ENCODE data around the gene VSIR. TPM values are rescaled to one million over a fixed set of nuclear protein-coding genes. Genes with fewer than 3 reads are reported as not detected.
A peak's percentile ranks its signal among the peaks of the same experiment; 100 is the strongest.

The VSIR gene
- polyA plus RNA-seq, 3 donors from 2014 or later, result 183 to 376 (median 274) TPM

DNA sequence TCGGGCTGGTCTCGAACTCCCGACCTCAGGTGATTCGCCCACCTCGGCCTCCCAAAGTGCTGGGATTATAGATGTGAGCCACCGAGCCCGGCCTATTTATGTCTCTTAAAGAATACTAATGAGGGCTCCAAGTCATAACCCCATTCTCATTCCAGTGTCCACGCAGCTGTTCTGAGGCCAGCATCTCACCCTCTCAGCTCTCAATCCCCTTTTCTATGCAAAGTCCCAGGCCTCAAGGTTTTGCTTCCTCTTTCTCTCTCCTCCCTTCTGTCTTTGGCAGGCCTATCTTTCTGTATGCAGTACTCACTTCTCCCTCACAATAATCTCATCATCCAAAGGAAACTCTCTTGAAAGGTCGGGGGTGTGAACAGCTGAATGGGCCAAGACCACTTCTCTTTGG is 28.0 kb upstream of the VSIR start:
- H3K27me3 Mint-ChIP-seq (ENCODE audit: low read depth in 3 of 3), result peaks cover 0 to 4% (median 4%) of the 10 kb centered on the region in 3 donors
- H3K36me3 Mint-ChIP-seq, result no peaks in the 10 kb centered on the region
- no peaks in the 10 kb centered on the region for H3K9me3 Mint-ChIP-seq
- H3K4me3 Mint-ChIP-seq, result no peak overlapping the region
- no peak for DNase-seq
- H3K27ac Mint-ChIP-seq, result no peak overlapping the region
- peaks cover 11 to 18% of the 10 kb centered on the region in 2 donors for H3K4me1 Mint-ChIP-seq

DNA sequence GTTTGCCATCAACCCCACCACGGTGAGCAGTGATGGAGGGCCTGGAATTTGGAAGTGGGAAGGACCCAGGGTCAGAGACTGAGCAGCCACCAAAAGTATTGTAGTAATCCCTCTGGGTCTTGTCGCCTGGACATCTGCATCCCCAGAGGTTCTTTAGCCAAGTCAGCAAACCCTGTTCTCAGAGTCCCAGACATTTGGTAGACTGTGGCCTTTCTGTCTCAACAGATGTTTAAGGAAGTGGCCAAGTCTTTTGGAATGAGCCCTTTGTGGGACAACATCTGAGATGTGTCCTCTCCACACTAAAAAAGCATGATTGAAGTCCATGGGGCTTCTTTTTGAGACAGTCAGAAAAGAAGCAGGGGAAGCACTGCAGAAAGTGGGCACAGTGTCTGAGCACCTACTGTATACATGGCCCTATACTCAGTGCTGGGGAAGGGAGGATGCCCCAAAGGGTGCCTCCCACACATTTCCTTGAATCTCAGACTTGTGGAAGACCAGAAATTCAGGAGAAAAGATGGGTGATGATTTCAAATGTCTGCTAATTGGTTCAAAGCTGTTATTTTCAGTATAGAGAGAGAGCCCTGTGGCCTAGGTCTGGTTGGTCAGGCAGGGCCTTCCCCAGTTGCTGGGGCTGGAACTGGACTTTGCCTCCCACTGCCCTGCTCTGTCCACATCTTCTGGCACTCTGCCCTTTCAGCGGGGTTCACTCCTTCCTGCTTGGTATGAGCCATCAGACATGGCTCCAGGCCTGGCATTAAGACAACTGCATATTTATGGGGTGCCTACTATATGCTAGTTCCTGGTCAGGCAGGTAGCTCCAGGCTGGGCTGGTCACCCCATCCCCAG is 26.5 kb upstream of the VSIR start:
- DNase-seq, result no peak
- no peaks in the 10 kb centered on the region for H3K9me3 Mint-ChIP-seq
- H3K4me3 Mint-ChIP-seq, result no peak overlapping the region
- H3K4me1 Mint-ChIP-seq, result peaks cover 11 to 18% of the 10 kb centered on the region in 2 donors
- no peaks in the 10 kb centered on the region for H3K36me3 Mint-ChIP-seq
- peaks cover 0 to 4% (median 4%) of the 10 kb centered on the region in 3 donors for H3K27me3 Mint-ChIP-seq (ENCODE audit: low read depth in 3 of 3)
- H3K27ac Mint-ChIP-seq, result no peak overlapping the region

DNA sequence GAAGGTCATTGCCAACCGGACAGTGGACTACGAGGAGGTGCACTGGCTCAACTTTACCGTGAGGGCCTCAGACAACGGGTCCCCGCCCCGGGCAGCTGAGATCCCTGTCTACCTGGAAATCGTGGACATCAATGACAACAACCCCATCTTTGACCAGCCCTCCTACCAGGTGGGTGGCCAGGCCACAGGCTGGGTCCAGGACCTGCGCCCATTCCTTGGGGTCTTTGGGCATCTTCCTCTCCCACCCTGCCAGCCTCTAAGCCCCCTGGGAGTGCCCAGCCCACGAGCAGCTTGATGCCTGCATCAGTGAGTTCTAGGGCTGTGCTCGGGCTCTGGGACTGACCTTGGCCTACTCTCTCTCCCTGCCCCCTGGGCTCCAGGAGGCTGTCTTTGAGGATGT is 25.8 kb upstream of the VSIR start:
- no peak for DNase-seq
- peaks cover 0 to 4% (median 4%) of the 10 kb centered on the region in 3 donors for H3K27me3 Mint-ChIP-seq (ENCODE audit: low read depth in 3 of 3)
- no peak overlapping the region for H3K4me3 Mint-ChIP-seq
- H3K4me1 Mint-ChIP-seq, result peaks cover 11 to 18% of the 10 kb centered on the region in 2 donors
- no peak overlapping the region for H3K27ac Mint-ChIP-seq
- no peaks in the 10 kb centered on the region for H3K36me3 Mint-ChIP-seq
- H3K9me3 Mint-ChIP-seq, result no peaks in the 10 kb centered on the region

DNA sequence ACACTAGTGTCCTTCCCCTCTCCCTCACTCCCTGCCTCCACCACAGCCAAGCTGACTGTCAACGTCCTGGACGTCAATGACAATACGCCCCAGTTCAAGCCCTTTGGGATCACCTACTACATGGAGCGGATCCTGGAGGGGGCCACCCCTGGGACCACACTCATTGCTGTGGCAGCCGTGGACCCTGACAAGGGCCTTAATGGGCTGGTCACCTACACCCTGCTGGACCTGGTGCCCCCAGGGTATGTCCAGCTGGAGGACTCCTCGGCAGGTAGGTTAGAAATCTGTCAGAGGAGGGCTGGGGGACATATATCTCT is 24.9 kb upstream of the VSIR start:
- peaks cover 0 to 4% (median 3%) of the 10 kb centered on the region in 3 donors for H3K27me3 Mint-ChIP-seq (ENCODE audit: low read depth in 3 of 3)
- peaks cover 11 to 18% of the 10 kb centered on the region in 2 donors for H3K4me1 Mint-ChIP-seq
- DNase-seq, result no peak
- no peak overlapping the region for H3K27ac Mint-ChIP-seq
- no peaks in the 10 kb centered on the region for H3K9me3 Mint-ChIP-seq
- no peak overlapping the region for H3K4me3 Mint-ChIP-seq
- no peaks in the 10 kb centered on the region for H3K36me3 Mint-ChIP-seq

DNA sequence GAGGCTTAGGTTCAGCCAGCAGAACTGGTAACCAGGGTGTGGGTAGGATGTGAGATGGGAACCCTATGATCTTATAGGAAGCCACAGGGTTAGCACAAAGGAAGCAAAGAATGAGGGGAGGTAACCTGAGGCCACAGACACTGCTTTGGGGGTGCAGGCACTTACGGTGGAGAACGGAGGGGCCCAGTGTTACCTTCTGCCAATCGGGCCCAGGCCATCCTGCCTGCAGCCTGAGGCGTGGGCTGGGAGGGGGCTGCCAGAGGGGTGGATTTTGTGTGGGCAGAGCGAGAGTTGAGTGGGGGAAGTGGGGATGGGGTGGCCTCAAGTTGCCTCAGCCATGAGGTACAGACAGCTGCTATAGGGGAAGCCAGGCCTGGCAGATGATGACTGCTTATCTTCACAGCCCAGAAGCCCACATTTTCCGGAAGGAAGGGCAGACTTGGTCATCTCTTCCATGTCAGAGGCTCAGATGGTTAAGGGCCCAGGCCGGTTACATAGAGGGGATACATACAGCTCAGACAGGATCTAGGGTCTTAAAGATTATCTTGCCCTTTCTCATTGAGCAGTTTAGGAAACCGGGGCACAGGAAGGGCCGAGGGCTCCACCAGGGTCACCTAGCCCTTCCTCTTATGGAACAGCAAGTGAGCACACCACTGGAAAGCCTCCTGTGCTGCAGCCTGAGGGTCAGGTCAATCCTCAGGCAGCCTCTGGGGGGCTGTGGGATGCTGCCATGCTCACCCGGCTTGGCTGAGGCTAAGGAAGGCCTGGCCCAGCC is 24.4 kb upstream of the VSIR start:
- H3K4me3 Mint-ChIP-seq, result no peak overlapping the region
- peaks cover 0 to 4% (median 3%) of the 10 kb centered on the region in 3 donors for H3K27me3 Mint-ChIP-seq (ENCODE audit: low read depth in 3 of 3)
- no peaks in the 10 kb centered on the region for H3K9me3 Mint-ChIP-seq
- no peak for DNase-seq
- peak overlapping the region in 3 of 6 donors; percentile 21 to 33 (median 30) for H3K27ac Mint-ChIP-seq
- H3K36me3 Mint-ChIP-seq, result no peaks in the 10 kb centered on the region
- H3K4me1 Mint-ChIP-seq, result peaks cover 11 to 18% of the 10 kb centered on the region in 2 donors

DNA sequence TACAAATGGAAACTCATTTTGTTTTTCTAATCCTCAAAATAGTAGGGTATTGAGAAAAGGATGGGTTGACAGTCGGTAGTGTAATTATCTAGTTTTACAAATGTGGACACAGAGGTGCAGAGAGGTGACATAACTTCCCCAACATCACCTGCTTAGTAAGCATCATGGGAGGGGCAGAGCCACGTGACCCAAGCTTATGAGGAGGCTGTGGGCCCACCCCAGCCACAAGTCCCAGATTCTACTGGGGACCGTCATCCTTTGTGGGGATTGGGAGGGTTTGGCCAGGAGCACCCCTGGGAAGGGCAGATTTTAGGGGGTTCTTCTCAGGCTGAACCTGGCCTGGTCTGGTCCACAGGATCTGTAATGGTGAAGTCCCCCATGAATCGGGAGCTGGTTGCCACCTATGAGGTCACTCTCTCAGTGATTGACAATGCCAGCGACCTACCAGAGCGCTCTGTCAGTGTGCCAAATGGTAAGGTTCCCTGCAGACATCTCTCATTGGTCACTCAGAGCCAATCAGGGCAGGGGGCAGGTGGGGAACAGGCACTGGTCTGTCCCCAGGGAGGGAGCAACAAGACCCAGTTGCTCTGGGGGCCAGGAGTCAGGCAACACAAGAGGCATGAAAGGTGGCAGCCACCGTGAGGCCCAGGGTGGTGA is 23.6 kb upstream of the VSIR start:
- Mint-ChIP-seq H3K4me3 (peak overlapping the region in 1 of 5 donors; percentile 4), H3K27ac (peak overlapping the region in 2 of 6 donors; percentile 21 to 33), H3K4me1 (peaks cover 11 to 18% of the 10 kb centered on the region in 2 donors), H3K27me3 (ENCODE audit: low read depth in 3 of 3) (peaks cover 0 to 4% (median 3%) of the 10 kb centered on the region in 3 donors), H3K9me3 (no peaks in the 10 kb centered on the region), H3K36me3 (no peaks in the 10 kb centered on the region)
- no peak for DNase-seq

DNA sequence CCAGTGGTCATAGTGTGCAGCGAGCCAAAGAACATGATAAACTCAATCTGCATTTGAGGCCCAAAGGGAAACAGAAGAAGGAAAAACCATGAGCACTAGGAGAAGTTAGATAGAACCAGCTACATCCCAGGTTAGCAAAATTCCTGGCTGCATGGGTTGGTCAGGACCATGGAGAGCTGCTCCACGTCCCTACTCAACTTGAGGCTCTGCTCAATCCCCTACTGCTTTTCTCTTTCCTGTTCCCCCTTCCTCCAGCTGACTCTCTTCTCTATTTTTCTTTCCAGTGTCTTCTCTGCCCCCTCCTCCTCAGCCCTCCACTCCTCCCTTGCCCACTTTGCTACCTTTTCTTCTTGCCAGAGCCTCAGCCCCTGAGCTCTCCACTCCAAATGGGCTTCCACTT is 21.9 kb upstream of the VSIR start:
- H3K27me3 Mint-ChIP-seq (ENCODE audit: low read depth in 3 of 3), result no peaks in the 10 kb centered on the region
- DNase-seq, result no peak
- no peaks in the 10 kb centered on the region for H3K36me3 Mint-ChIP-seq
- H3K4me1 Mint-ChIP-seq, result peaks cover 11 to 18% of the 10 kb centered on the region in 2 donors
- no peaks in the 10 kb centered on the region for H3K9me3 Mint-ChIP-seq
- H3K27ac Mint-ChIP-seq, result no peak overlapping the region
- no peak overlapping the region for H3K4me3 Mint-ChIP-seq

DNA sequence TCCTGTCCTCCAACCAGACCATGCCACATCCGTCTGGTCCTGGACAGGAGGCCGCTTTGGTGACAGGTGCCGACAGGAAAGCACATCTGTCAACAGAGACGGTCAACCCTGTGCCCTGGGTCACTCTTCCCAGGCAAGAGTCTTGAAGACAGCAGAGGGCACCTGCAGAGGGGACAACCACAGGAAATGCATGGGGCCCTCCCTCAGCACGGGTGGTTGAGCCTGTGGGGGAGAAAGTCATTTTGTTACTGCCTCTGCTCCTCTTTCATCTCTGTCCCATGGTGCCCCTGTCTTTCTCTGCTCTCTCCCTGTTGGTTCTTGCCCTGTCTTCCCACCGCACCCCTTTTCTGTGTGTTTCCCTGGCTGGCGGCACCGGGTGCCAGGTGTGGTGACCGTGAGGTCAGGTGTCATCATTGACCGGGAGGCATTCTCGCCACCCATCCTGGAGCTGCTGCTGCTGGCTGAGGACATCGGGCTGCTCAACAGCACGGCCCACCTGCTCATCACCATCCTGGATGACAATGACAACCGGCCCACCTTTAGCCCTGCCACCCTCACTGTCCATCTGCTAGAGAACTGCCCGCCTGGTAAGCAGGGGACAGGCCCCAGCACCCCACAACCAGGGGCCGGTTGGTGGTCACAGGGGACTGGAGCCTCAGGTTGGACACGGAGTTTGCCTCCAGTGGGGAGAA is 17.6 kb upstream of the VSIR start:
- no peak for DNase-seq
- H3K36me3 Mint-ChIP-seq, result no peaks in the 10 kb centered on the region
- no peak overlapping the region for H3K4me3 Mint-ChIP-seq
- no peak overlapping the region for H3K27ac Mint-ChIP-seq
- H3K4me1 Mint-ChIP-seq, result no peaks in the 10 kb centered on the region
- no peaks in the 10 kb centered on the region for H3K9me3 Mint-ChIP-seq
- peaks cover 0 to 2% (median 0%) of the 10 kb centered on the region in 3 donors for H3K27me3 Mint-ChIP-seq (ENCODE audit: low read depth in 3 of 3)

DNA sequence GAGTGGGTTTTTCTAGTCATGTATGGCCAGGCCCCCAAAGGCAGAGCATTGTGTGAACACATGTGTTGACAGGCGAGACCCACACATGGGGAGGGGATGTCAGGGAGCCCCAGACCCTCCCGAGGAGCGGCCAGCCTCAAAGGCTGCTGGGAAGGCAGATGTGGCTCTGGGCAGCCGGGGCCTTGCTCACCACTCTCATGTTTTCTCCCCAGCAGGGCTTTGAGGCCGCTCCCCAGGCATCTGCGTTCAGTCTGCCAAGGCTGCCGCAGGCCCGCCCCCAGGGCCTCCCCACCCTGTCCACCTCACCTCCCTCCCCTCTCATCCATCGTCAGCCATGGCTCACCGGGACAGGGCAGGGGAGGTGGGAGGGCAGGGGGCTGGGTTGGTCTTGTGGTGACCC is 16.6 kb upstream of the VSIR start:
- no peak overlapping the region for H3K27ac Mint-ChIP-seq
- no peaks in the 10 kb centered on the region for H3K9me3 Mint-ChIP-seq
- no peaks in the 10 kb centered on the region for H3K4me1 Mint-ChIP-seq
- peaks cover 0 to 2% (median 0%) of the 10 kb centered on the region in 3 donors for H3K27me3 Mint-ChIP-seq (ENCODE audit: low read depth in 3 of 3)
- no peaks in the 10 kb centered on the region for H3K36me3 Mint-ChIP-seq
- no peak for DNase-seq
- H3K4me3 Mint-ChIP-seq, result no peak overlapping the region

DNA sequence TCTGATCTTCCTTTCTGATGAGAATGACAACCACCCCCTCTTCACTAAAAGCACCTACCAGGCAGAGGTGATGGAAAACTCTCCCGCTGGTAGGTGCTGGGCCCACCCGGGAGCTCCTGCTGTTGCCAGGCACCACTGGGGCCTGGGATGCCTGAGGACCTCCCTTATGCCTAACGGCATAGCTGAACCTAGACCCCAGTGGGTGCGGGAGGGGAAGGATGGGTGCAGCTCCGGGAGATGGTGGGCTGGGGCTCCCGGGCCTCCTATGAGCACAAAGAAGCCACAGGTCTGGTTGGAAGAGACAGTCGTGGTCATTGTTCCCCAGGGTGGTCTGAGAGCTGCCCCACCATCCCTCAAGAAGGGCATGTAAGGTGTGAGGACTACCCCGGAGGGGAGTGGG is 15.6 kb upstream of the VSIR start:
- H3K4me3 Mint-ChIP-seq, result no peak overlapping the region
- no peaks in the 10 kb centered on the region for H3K4me1 Mint-ChIP-seq
- H3K36me3 Mint-ChIP-seq, result no peaks in the 10 kb centered on the region
- no peak for DNase-seq
- H3K9me3 Mint-ChIP-seq, result no peaks in the 10 kb centered on the region
- H3K27ac Mint-ChIP-seq, result no peak overlapping the region
- peaks cover 0 to 5% (median 2%) of the 10 kb centered on the region in 3 donors for H3K27me3 Mint-ChIP-seq (ENCODE audit: low read depth in 3 of 3)

DNA sequence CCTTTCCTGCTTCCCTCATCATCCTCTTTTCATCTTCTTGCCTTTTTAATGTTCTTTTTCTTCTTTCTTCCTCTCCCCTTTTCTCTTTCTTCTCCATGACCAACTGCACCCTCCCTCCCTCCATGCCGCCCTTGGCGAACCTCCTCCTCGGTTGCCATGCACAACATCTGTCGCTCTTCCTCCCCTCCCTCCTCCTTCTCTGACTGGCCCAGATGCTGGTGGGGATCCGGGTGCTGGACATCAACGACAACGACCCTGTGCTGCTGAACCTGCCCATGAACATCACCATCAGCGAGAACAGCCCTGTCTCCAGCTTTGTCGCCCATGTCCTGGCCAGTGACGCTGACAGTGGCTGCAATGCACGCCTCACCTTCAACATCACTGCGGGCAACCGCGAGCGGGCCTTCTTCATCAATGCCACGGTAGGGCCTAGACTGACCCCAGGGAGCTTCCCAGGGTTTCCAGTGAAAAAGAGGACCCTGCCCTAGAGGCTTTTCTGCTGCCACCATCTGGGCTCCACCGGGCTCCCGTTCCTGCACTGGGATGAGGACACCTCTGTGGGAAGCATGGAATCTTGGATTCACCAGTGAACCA is 11.5 kb upstream of the VSIR start:
- Mint-ChIP-seq H3K4me3 (no peak overlapping the region), H3K27me3 (ENCODE audit: low read depth in 3 of 3) (peaks cover 0 to 6% (median 5%) of the 10 kb centered on the region in 3 donors), H3K9me3 (no peaks in the 10 kb centered on the region), H3K36me3 (no peaks in the 10 kb centered on the region), H3K4me1 (no peaks in the 10 kb centered on the region), H3K27ac (no peak overlapping the region)
- no peak for DNase-seq

DNA sequence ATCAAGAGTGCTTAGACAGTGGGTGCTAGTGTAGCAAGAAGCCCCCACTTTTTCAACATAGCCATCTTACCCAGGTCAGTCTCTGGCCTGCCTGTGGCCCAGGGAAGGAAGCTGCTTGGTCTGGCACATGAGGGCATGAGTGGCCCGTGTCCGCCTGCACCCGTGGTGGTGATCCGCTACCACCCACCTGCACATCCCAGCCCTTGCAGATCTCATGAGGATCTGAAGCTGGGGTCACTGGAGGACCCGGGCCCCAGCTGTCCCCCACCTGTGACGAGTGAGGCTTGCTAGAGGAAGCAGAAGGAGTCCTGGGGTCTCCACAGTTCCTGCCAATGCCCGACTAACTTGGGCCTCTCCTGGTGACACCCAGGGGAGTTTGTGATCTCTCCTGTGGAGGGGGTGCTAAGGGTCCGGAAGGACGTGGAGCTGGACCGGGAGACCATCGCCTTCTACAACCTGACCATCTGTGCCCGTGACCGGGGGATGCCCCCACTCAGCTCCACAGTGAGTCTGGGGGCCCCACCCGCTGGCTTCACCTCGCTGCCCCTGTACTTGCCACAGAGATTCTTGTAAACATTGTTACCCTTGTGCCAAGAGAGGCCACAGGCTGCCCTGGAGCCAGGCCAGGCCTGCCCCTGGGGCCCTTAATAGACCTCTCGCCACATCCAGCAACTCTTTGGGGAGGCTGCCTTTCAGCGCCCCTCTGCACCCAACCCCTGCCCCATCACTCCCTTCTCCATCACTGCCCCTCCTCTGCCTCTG is 10.8 kb upstream of the VSIR start:
- Mint-ChIP-seq H3K4me3 (no peak overlapping the region), H3K27me3 (ENCODE audit: low read depth in 3 of 3) (peaks cover 0 to 6% (median 5%) of the 10 kb centered on the region in 3 donors), H3K36me3 (no peaks in the 10 kb centered on the region), H3K27ac (no peak overlapping the region), H3K4me1 (no peaks in the 10 kb centered on the region), H3K9me3 (no peaks in the 10 kb centered on the region)
- DNase-seq, result no peak

Measured in immature natural killer cell (primary cell).